Activated CD4-positive, CD25-positive, alpha-beta regulatory T cell treated with anti-CD3 and anti-CD28 coated beads, Interleukin-2, amount 50 U/mL, for 16 hours (primary cell): ENCODE data around the gene AGK.

Experiments used
- DNase-seq: peaks from one replicate; pipeline ENCODE4 v3.0.0-alpha.2; 2020; ENCODE audit warnings: low read depth, low spot score

Gene AGK

DNA sequence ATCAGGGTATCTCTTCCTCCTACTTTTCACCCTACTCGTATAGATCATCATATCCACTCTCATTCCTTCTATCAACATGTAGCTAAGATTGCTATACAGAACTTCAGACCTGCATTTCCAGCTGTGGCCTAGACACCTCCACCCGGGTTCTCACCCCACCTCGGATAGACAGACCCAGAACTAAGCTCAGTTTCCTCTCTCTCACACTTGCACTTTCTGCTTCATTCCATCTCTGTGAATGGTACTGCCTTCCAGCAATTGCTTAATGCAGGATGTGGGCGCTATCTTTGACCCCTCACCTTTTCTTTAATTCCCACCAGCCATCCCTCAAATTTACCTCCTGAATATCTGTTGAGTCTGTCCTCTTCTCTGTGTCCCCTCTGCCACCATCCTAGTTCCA, 35.7 kb downstream of the AGK start:
- no peak for DNase-seq

DNA sequence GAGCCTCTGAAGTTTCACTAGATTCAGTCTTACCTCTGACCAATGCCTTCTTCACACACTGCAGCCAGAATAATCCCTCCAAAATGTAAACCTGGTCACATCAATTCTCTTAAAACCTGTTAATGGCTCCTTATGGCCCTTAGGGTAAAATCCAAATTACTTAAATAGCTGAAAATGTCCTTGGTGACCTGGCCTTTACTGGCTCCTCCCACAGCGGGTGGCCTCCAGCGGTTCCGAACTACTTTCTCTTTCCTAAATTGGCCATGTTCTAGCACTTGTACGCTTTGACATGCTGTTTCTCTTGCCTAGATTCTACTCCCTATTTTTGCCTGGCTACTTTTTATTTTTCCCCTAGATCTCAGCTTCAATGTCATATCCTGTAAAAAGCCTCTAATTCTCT, 36.1 kb downstream of the AGK start:
- DNase-seq: no peak

DNA sequence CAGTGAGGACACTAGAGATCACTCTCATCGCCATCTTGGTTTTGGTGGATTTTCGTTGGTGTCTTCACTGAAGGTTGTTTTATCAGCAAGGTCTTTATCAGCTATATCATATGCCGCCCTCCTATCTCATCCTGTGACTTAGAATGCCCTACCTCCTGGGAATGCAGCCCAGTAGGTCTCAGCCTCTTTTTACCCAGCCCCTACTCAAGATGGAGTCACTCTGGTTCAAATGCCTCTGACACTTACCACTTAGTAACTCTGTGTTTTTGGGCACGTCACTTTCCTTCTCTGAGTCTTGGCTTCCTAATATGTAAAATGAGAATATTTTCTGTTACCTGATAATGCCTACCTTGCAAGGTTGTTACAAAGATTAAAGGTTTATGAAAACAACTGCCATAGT, 37.7 kb downstream of the AGK start:
- DNase-seq: no peak

DNA sequence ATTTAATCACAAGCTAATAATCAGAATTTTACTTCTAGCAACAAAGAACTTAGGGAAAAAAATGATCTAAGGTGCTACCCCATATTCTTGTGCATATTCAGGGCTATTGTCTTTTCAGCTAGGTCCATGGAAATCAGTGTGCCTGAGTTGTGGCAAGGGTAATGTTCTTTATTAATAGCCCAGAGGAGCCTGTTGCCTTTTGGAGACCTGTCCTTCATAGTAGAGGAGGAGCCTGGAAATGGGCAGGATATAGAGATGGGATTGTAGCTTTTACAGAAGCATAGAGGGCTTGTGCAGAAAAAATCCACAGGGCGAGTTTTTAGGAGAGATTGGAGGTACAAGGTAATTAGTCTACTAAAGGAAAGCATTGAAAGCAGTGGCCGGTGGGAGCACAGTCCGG, 38.9 kb downstream of the AGK start:
- no peak for DNase-seq

DNA sequence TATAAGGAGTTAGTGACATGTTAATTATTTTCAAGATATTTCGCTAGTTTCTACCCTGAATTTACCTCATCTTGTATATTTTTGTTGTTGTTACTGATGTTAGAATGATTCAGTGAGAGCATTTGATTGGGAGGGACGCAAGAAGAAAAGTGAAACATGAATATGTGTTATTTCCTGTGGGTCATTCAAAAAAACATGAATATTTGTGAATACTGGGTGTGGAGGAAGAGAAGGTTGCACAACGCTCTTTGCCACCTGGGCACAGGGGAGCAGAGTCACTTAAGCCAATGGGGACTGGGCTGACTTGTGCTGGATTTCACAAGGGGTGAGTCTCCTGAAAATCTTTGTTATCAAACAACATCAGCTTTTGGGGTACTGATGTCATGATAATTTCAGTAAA, 39.5 kb downstream of the AGK start:
- no peak for DNase-seq

DNA sequence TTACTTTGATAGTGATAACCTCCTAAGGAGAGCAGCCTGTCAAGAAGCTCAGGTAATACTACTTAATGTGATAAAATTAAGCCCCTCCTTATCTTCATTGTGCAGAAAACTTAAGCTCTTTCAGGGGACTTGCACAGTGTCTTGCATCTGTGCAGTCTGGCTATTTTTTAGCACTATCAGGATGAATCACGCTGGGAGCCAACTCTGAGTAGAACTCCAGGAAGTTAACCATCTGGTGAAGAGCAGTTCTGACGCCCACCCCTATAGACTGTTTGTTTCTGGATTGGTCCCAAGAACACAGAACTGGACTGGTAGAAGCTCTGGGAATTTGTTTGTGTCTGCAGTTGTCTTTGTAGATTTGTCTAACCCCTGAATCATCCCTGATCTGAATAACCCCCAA, 41.9 kb downstream of the AGK start:
- DNase-seq: no peak

DNA sequence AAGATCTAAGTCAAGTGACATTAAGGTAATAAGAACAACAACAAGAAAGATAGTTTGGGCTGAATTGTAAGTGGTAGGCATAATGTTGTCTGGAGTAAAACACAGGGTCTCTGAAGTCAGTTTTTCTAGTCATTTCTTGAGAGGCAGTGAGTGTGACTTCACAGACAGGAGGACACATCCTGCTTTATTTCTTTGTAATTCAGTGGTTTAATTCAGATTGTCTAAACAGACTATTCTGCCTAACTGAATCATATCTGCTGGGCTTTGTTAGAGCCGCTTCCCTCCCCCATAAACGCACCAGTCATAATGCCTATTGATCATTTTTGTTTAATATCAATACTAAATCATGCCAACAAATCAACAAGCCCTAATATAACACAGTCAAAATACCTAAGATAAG, 46.8 kb downstream of the AGK start:
- no peak for DNase-seq

DNA sequence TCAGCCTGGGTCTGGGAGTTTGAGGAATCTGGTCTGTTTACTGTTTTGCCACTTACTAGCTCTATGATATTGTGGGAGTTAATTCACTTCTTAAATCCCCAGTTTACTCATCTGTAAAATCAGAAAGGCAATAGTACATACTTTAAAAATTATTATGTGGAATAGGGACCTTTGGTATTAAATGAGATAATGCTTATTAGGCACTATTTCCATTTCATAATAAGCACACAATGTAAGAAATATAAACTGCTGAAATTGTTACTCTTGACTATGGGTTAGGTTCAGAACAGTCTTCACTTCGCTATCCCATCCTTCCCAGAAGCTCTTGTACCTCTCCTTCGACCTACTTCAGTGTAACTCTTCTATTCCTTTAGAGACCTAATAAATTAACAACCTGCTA, 47.2 kb downstream of the AGK start:
- DNase-seq: no peak

DNA sequence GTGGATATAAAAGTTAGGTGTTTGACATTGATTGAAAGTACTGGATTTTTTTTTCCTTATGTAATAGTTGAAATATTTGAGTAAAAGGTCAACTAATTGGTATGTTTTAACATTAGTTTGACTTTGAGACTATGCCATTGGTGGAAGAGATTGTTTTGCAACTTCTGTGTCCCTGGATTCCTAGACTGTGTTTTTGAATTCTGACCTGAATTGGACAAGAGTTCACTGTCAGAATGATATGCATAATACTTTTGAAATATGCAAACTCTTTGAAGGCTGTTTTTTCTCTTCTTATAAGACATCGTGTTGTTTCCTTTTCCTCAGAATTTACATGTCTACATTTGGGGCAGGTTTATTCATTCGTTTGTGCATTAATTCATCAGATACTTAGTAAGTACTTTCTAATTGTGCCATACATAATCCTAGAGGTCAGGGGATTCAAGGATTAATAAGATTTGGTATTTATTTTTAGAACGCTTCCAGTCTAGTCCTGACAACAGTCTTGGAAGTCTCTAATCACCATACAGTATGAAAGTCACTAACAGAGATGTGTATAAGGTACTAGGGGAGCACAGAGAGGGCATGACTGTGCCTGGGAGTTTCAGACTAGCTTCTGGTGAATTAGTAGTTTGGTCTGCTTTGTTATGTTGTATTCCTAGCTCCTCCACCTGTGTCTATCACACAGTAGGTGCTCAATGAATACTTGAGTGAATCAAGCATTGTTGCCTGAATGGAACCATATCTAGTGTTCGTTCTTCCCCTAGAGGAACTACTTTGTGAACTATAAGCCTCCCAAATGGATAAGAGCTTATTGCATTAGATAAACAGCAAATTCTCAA, 49.2 kb downstream of the AGK start:
- DNase-seq: no peak

DNA sequence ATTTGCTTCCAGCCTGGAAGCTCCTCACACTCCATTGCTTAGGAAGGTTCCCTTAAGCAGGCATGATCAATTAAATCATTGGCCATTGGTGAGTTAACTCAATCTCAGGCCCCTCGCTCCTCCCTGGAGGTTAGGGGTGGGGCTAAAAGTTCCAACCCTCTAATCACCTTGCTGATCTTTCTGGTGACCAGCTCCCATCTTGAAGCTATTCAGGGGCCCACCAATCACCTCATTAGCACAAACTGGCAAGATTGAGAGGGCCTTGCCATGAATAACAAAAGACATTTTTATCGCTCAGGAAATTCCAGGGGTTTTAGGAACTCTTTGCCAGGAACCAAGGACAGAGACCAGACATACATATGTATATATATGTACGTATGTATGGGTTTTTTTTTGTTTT, 58.4 kb downstream of the AGK start:
- no peak for DNase-seq

DNA sequence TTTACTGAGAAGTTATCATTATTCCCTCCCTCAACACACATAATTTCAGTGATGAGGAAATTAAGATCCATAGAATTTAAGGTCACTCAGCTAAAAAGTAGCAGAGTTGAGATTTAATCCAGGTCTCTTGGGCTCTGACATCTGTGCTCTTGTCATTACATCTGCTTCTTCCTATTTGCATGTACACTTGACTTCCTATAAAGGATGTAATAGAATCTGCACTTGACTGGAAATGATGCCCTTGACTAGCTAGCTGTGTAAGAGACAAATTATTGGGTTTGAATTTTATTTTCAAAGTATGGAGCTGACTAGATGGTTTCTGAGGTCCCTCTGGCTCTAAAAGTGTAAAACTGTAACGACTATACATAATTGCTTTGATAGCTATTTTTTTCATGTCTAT, 59.5 kb downstream of the AGK start:
- no peak for DNase-seq

DNA sequence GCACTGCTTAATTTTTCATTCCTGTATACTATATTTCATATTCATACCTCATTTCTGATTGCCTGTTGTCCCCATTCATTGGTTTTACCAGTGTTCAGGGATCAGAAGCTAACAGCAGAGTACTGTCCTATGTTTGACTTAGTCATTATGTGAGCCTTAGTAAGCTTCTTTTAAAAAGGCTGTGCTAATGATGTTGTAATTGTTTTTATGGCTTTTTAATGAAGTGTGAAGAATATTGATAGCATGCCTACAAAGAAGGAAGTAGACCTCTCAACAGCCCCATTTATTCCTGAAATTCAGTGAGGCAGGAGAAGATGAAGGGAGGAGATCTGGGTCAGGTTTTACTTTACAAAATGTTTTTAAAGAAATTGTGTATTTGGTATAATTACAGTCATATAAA, 61.7 kb downstream of the AGK start:
- DNase-seq: no peak

DNA sequence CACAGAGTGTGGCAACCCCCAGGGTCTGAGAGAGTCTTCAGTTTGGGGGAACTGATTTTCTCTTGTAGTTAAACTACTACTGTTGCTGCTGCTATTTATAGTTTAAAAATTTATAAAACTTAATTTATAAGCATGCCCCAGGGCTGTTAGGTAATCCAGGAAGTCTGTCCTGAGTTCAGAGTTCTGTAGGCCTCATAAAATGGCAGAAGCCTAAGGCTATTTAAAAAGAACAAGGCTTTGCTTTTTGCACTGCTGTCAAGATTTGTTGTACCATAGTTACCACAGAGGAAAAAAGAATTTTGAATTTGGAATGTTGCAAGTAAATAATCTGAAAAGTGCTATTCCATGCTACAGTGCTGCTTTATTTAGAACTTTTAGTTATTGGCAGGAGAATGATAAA, 66.1 kb downstream of the AGK start:
- DNase-seq: no peak

DNA sequence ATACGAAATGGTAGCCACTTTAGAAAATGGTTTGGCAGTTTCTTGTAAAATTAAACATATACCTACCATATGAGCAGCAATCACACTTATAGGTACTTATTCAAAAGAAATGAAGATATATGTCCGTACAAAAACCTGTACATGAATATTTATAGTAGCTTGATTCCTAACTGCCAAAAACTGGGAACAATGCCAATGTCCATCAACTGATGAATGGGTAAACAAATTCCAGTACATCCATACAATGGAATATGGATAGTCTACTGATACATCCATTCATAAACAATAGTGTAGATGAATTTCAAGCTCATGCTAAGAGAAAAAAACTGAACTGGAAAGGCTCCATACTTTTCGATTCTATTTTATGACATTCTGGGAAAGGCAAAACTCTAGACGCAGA, 68.5 kb downstream of the AGK start:
- no peak for DNase-seq

DNA sequence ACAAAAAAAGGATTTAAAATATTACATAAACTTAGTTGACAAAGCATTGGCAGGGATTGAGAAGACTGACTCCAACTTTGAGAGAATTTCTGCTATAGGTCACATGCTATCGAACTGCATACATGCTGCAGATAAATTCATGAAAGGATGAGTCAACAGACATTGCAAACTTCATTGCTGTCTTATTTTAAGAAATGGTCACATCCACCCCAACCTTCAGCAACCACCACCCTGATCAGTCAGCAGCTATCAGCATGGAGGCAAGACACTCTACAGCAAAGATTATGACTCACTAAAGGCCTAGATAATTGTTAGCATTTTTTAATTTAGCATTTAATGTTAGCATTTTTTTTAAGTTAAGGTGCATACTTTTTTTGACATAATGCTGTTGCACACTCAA, 73.6 kb downstream of the AGK start:
- DNase-seq: no peak

DNA sequence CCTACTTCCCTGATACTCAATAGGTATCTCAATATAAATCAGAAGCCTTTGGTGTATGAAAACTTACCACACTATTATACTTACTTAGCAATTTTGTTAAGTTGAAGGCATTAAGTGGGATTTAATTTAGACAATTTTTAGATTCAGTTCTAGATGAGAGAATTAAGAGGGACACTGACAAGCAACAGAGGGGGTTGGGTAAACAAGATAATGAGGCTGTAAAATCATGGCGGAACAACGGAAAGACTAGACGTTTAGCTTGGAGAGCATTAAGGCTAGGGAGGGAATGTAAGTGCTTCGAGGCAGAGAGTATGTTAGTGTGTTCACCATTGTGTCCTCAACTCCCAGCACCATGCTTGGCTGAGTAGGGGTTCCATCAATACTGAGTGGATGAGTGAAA, 79.4 kb downstream of the AGK start:
- DNase-seq: no peak

DNA sequence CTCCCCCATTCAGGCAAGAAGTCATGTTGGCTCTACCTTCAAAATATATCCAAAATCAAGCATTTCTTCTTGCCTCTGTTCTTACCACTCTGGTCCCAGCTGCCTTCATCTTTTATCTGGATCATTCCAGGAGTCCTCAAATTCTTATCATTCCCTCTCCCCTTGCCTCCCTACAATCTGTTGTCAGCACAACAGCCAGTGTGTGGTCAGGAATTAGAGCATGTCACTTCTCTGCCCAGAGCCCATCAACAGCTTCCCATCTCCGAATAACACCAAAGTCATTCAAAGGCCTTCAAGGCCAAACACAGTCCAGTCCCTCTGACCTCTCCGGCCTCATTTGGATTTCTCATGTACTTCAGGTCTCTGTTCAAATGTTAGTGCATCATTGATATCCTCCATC, 80.3 kb downstream of the AGK start:
- no peak for DNase-seq

DNA sequence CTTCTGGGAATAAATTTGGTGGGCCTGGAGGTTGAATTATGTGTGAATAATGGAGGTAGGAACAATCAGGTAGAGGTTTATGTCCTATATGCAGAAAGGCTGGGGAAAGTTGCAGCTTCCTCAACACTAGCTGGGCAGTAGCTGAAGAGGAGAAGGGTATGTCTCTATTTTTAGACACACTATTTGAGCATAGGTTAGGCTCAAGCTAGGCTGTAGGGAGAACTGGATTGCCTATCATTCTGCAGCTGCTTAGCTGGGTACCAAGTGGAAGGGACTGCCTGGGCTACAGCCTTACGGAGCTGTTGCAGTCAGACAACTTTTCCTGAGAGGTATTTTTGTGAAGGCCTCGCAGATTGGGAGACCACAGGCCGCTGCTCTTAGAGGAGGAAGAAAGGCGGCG, 82.9 kb downstream of the AGK start:
- no peak for DNase-seq

DNA sequence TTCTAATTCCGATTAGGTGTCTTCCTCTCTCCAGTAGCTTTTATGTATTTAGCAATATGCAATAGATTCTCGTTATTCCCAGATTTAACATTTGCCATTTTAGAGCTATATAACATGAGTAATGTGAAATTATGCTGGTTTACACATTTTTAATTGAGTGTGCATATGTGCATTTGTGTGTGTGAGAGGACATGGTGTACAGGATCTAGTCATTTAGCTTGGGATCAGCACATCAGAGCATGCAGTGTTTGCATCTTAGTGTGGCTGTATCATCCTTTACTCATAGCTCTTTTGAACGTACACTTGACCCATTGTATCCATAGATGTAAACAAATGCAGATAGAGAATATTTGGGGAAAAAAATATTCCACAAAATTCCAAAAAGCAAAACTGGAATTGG, 84.8 kb downstream of the AGK start:
- no peak for DNase-seq

DNA sequence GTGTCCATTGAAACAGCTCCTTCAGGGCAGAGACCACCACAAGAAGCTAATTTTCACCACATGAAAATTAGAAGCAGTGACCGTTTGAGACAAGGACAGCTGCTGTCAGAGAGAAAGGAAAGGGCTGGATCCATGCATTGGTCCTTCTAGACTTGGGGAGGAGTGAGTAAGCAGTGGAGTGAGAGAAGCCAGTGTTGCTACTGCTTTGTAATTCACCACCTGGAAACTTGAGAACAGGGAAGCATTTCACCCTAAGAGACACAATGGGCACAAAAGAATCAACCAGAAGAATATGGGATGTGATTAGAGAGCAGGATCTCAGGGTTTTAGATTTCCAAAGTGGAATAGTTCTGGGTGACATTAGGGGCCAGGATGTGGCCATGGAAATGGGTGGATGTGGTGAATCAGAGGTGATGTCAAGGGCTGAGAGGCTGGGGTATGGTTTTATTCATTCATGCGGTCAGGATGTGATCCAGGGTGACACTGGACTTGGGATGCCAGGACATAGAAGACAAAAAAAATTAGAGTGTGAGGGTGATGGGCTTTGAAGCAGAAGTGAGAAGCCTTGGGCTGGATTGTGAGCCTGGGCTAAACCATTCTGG, 89.1 kb downstream of the AGK start:
- no peak for DNase-seq

DNA sequence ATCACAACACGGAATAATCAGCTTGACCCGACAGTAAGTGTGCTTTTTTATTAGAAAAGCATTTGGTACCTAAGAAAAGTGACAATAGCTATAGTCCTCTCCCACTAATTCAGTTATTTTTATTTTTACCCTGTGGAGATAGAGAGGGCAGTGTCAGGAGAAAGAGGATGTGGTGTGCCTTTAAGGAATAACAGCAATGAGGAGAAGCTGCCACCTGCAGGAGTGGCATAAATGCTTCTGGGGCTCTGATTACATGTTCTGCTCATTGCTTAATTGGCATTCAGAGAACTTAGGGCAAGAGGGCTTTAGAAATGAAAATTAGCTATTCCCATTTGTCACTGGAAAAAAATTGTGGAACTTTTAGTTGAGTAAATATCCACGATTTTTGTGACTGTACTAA, 90.7 kb downstream of the AGK start:
- DNase-seq: no peak

DNA sequence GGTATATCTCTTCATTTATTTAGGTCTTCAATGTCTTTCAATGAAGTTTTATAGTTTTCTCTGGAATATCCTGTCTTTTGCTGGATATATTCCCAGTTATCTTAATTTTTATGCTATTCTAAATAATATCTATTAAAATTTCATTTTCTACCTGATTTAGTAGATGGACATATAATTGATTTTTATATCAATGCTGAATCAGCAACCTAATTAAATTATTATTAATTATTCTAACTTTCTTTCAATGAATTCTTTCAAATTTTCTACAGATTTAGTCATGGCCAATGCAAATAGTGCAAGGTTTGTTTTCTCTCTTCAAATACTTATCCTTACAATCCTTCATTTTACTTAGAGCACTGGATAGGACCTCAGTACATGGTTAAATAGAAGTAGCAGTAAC, 94.0 kb downstream of the AGK start:
- DNase-seq: no peak

DNA sequence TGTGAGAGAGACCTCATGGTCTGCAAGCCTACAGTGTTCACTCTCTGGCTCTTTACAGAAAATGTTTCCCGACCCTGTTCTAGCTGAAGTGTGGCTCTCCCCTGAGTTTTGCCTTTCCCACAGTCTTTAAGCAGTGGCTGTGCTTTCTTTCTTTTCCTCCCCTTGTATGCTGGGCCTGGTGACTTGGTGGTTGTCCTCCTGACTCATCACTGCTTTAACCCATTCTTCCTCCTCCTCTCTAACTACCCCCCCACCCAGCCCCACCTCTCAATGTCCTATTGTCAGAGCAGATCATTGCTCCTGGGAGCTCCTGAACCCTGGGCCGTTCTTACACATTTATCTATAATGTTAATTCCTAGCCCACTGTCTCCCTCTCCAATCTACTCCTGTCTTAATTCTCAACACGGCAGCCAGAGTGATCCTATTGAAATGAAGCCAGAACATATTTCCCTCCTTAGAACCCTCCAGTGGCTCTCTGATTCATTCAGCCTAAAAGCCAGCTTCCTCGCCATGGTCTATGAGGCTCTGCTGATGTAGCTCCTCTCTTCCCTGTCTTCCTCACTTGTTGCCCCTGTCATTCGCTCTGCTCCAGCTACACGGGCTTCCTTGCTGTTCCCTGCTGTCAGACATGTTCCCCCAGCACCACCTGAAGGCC, 95.7 kb downstream of the AGK start:
- DNase-seq: no peak
